ENCODE results near the gene VIL1.
A peak's percentile ranks its signal among the peaks of the same experiment; 100 is the strongest.

Gene VIL1

GRCh38 chr2:218395456-218395825 lies 23.5 kb upstream of the VIL1 start:
- DNase-seq, result no peak

GRCh38 chr2:218395826-218396687 lies 22.9 kb upstream of the VIL1 start:
- peak; percentile 96 for DNase-seq

GRCh38 chr2:218396688-218397462 lies 22.0 kb upstream of the VIL1 start:
- DNase-seq, result peak; percentile 82

- no peak for DNase-seq
These were observed 21.5 kb upstream of the VIL1 start for GRCh38 chr2:218397463-218397819.

- DNase-seq, result peak; percentile 60
These were observed 21.0 kb upstream of the VIL1 start for GRCh38 chr2:218397820-218398436.

GRCh38 chr2:218398437-218399390 lies 20.2 kb upstream of the VIL1 start:
- peak; percentile 79 for DNase-seq

- peak; percentile 91 for DNase-seq
These were observed 19.3 kb upstream of the VIL1 start, which contains the start of gene CTDSP1 for GRCh38 chr2:218399391-218400166. CTDSP1 (plus strand) TSS chr2:218399868; CDS start chr2:218400091, 223 bp downstream.

GRCh38 chr2:218400167-218400929 lies 18.6 kb upstream of the VIL1 start:
- peak; percentile 32 for DNase-seq

GRCh38 chr2:218400930-218401881 lies 17.7 kb upstream of the VIL1 start:
- no peak for DNase-seq

- no peak for DNase-seq
These were observed 17.0 kb upstream of the VIL1 start for GRCh38 chr2:218401890-218402289.

- no peak for DNase-seq
These were observed 16.4 kb upstream of the VIL1 start for GRCh38 chr2:218402491-218402901.

GRCh38 chr2:218402911-218403411 lies 16.0 kb upstream of the VIL1 start:
- no peak for DNase-seq

GRCh38 chr2:218403810-218404209 lies 15.1 kb upstream of the VIL1 start:
- DNase-seq, result no peak

- no peak for DNase-seq
These were observed 14.4 kb upstream of the VIL1 start for GRCh38 chr2:218404351-218405085.

- DNase-seq, result no peak
These were observed 13.7 kb upstream of the VIL1 start for GRCh38 chr2:218405086-218405745.

GRCh38 chr2:218405746-218406208 lies 13.1 kb upstream of the VIL1 start:
- no peak for DNase-seq

GRCh38 chr2:218406209-218406948 lies 12.5 kb upstream of the VIL1 start:
- peak; percentile 92 for DNase-seq

Measured in CD4-positive, alpha-beta T cell treated with Interferon gamma for 1 hour (primary cell).